ENCODE results near the gene STARD10.

The STARD10 gene

GRCh38 chr11:72745511-72745910, 48.3 kb downstream of the STARD10 start:
- no peak for DNase-seq (ENCODE audit: low read depth)

GRCh38 chr11:72744474-72744873, 49.4 kb downstream of the STARD10 start:
- DNase-seq (ENCODE audit: low read depth): no peak

- DNase-seq (ENCODE audit: low read depth): no peak
Measured at GRCh38 chr11:72743321-72744221, 50.3 kb downstream of the STARD10 start.

GRCh38 chr11:72742513-72743320, 51.1 kb downstream of the STARD10 start:
- DNase-seq (ENCODE audit: low read depth): no peak

- no peak for DNase-seq (ENCODE audit: low read depth)
Measured at GRCh38 chr11:72741849-72742512, 51.9 kb downstream of the STARD10 start.

- no peak for DNase-seq (ENCODE audit: low read depth)
Measured at GRCh38 chr11:72741429-72741833, 52.4 kb downstream of the STARD10 start.

- no peak for DNase-seq (ENCODE audit: low read depth)
Measured at GRCh38 chr11:72740562-72741428, 53.1 kb downstream of the STARD10 start.

GRCh38 chr11:72740060-72740424, 53.8 kb downstream of the STARD10 start:
- no peak for DNase-seq (ENCODE audit: low read depth)

GRCh38 chr11:72739240-72740059, 54.4 kb downstream of the STARD10 start:
- DNase-seq (ENCODE audit: low read depth): no peak

GRCh38 chr11:72738199-72739141, 55.4 kb downstream of the STARD10 start:
- peak; percentile 44 for DNase-seq (ENCODE audit: low read depth)

- DNase-seq (ENCODE audit: low read depth): no peak
Measured at GRCh38 chr11:72737336-72737735, 56.5 kb downstream of the STARD10 start.

- DNase-seq (ENCODE audit: low read depth): no peak
Measured at GRCh38 chr11:72736452-72737069, 57.3 kb downstream of the STARD10 start.

GRCh38 chr11:72735495-72736027, 58.3 kb downstream of the STARD10 start:
- no peak for DNase-seq (ENCODE audit: low read depth)

- DNase-seq (ENCODE audit: low read depth): no peak
Measured at GRCh38 chr11:72732329-72732728, 61.5 kb downstream of the STARD10 start.

- no peak for DNase-seq (ENCODE audit: low read depth)
Measured at GRCh38 chr11:72730737-72731136, 63.1 kb downstream of the STARD10 start.

- no peak for DNase-seq (ENCODE audit: low read depth)
Measured at GRCh38 chr11:72730243-72730642, 63.6 kb downstream of the STARD10 start.

- DNase-seq (ENCODE audit: low read depth): no peak
Measured at GRCh38 chr11:72727521-72727920, 66.3 kb downstream of the STARD10 start.

- DNase-seq (ENCODE audit: low read depth): no peak
Measured at GRCh38 chr11:72726266-72727220, 67.3 kb downstream of the STARD10 start.

Data from GM04503 (cell line).